ENCODE data around the gene FREM2.

- TF ChIP-seq CTCF (IDR thresholded peaks at IDR 0.05; ENCODE audit: low read length) (no peak), EZH2 (optimal IDR thresholded peaks at IDR 0.05; ENCODE audit: low read depth, low read length) (no peak), EZH2phosphoT487 (IDR thresholded peaks at IDR 0.05; ENCODE audit: low read length) (no peak)
Measured at GRCh38 chr13:38875186-38875875, 188.5 kb downstream of the FREM2 start.

Measured in MM.1S (cell line).